Measurements from ENCODE around the gene SLC25A18. TPM values are rescaled to one million over a fixed set of nuclear protein-coding genes. Genes with fewer than 3 reads are reported as not detected.

SLC25A18 gene, protein sequence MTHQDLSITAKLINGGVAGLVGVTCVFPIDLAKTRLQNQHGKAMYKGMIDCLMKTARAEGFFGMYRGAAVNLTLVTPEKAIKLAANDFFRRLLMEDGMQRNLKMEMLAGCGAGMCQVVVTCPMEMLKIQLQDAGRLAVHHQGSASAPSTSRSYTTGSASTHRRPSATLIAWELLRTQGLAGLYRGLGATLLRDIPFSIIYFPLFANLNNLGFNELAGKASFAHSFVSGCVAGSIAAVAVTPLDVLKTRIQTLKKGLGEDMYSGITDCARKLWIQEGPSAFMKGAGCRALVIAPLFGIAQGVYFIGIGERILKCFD
- total RNA-seq: not detected in 2 replicates

DNA sequence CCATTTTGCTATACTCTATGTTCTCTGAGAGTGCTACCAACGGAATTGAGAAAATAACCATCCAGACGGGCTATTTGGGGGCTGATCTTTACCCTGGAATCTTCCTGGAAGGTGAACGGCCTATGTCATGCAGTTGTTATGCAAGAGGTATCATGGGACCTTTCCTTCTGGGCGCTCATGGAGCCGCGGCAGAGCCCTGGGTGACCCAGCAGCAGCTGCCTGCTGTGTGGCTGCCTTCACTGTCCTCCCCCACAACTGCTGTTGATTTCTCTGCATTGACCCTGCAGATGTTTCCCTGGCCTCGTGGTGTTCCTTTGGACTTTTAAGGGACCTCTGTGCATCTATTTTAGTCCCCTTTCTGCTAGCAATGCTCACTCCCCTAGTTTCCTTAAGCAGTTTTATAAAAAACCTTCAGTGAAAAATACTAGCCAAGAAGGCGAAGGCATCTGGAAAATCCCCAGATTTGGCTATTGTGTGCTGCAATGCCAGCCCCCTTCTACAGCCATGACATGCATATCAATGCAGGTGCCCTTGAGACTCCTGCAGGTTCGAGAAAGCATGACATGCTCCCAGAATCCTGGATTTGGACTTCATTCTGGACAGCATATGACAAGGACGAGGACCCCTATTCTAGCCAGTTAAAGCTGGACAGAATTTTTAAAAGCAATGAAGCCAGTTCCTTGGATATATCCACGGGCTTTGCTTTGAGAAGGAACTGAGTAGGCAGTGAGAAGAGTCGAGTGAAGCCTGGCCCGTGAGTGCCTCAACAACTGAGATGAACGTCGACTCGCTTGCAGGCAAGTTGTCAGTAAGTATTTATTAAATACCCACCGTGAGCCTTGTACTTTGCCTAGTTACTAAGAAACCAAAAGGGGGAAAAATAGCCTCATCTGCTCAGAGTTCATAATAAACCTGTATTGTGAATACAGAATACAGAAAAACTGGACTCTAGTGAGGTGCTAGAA, at the start of gene SLC25A18:
TSS of gene SLC25A18 (plus strand) at position 593 of the 965 bp plus-strand sequence. CDS start 16,447 bp downstream, outside the sequence.

DNA sequence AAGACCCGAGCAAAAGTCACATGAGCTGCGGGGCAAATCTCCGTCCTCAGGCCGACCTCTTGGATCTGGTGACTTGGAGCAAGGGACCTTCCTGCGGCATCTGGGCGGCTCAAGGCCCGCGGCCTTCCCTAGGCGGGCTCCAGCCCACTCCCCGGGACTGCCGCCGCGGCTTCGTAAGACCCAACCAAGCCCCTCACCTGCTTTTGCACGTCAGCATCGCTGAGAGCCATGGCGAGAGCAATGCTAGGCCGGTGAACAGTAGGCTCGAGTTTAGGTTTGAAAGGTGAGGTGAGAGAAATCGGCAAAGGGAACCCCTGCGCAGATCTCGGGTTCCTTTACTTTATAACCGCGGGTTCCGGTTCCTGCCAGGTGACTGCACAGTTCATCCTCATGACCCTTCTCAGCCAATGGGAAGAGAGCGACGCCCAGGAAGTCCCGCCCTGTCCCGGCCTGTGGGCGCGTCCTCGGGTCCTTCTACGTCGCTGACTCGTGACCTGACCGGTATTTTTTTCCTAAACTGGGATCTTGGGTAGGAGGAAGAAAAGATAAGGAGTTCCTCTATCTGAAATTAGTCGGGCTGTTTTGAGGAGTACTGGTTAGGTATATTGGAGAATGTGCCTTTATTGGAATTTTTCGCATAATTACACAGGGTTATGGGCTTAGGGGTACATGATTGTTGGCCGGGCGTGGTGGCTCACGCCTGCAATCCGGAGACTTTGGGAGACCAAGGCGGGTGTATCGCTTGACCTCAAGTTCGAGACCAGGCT, 65.3 kb downstream of the SLC25A18 start, which contains the start of gene ATP6V1E1:
TSS of gene ATP6V1E1 (minus strand) at position 344 of the 767 bp plus-strand sequence. CDS start at position 230, 114 bp downstream.

DNA sequence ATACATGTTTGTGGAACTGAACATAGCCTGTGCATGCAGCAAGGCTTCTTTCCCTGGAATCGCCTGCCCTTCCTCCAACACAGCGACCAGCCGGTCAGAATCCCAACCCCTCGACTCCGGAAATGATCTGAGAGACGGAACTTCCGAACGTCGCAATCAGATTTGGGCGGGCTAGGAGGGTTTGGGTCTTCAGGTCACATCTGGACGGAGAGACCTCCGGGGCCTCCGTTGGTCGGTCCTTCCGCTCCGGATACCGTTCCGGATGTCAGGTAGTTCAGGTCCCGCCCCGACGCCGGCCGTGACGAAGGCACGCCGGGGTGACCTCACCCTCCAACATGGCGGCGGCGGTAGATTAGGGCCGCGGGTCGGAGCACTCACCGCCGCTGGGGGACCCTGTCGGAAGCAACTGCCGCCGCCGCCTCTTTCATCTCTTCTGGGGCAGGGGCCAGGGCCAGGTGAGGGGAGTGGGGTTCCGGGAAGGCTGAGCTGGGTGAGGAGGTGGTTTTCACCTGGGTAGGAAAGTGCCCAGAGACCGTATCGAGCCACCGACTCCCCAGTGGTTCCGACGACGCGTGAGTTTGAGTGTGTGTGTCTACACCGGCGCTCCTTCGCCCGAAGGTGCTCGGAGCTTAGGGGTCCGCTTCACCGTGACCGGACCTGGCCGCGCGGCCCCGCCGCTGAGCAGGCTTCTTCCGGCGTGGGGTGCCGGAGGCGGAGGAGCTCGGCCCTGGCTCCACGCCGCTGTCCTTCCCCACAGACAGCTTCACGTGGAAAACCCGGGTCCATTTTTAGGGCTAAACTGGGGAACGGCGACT, 75.3 kb downstream of the SLC25A18 start, which contains the start of gene BCL2L13:
TSS of gene BCL2L13 (plus strand) at position 326 of the 815 bp plus-strand sequence. CDS start 16,955 bp downstream, outside the sequence.

Other genes with a start within 250 kb of the SLC25A18 start
- under 0.01 TPM in 1 of 2 replicates, not detected in the other for gene CECR2, start 194.0 kb upstream of the SLC25A18 start, total RNA-seq
- 206 and 232 TPM in 2 replicates for gene ATP6V1E1, start 65.3 kb downstream of the SLC25A18 start, total RNA-seq
- 63.2 and 77.9 TPM in 2 replicates for gene BCL2L13, start 75.3 kb downstream of the SLC25A18 start, total RNA-seq
- 30.9 and 48.8 TPM in 2 replicates for gene BID, start 211.0 kb downstream of the SLC25A18 start, total RNA-seq

All from smooth muscle cell of the umbilical artery (primary cell).